Measurements from ENCODE around the gene SH3PXD2B.
"Not testable (repeated sequence)": the region's sequence is repeated elsewhere in the genome, so short reads cannot be mapped to it uniquely, and the experiment has no call there.

The SH3PXD2B gene

DNA sequence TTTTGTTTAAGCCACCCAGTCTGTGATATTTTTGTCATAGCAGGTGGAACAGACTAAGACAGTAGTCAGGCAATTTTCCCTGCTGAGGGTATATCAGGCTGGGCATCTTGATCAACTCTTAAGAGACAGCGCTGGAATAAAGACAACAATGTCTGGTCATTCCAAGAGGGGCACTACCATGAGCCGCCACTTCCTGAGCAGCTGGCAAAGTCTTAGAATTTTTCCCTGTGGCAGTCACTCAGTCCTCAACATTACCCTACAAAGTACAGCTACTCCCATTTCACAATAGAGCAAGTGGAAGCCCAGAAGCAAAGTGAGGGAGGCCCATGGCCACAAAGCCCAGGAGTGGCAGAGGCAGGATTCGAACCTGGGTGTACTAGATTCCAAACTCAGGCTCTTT lies 74.8 kb downstream of the SH3PXD2B start:
- Histone ChIP-seq H3K4me1 (peaks cover 24% of the 10 kb centered on the region), H3K4me3 (no peak overlapping the region), H3K4me2 (no peak overlapping the region), H3K36me3 (peaks cover 24% of the 10 kb centered on the region), H3K27ac (no peak overlapping the region), H3K27me3 (no peaks in the 10 kb centered on the region), H4K20me1 (no peaks in the 10 kb centered on the region), H3K9me3 (no peaks in the 10 kb centered on the region), H3K9ac (no peak overlapping the region)
- no peak for TF ChIP-seq Cebpa-rat (IDR thresholded peaks at IDR 0.05)

DNA sequence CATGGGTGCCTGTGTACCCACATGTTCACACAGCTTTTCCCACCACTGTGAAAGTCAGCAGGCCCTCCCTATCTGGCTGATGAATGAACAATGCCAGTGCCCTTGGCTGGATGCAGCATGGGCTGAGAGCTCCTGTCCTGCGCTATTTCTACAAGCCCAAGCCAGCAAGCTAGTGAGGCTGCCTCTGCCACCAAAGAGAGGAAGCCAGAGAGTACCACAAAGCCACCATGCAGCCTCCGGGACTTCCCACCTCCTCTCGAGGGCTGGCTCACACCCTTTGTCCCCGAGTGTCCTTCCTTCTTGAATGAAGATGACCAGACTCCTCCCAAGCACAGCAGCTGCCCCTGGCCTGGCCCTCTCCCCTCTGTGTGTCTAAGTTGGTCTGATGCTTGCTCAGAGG lies 76.5 kb downstream of the SH3PXD2B start:
- H3K9ac ChIP-seq = no peak overlapping the region
- H3K36me3 ChIP-seq = peaks cover 22% of the 10 kb centered on the region
- no peak overlapping the region for H3K4me3 ChIP-seq
- TF ChIP-seq Cebpa-rat (IDR thresholded peaks at IDR 0.05) = no peak
- no peak overlapping the region for H3K27ac ChIP-seq
- no peaks in the 10 kb centered on the region for H4K20me1 ChIP-seq
- H3K4me1 ChIP-seq = peaks cover 29% of the 10 kb centered on the region
- no peaks in the 10 kb centered on the region for H3K27me3 ChIP-seq
- peak overlapping the region; percentile 18; the same call in 1 of the 2 replicates for H3K4me2 ChIP-seq
- no peaks in the 10 kb centered on the region for H3K9me3 ChIP-seq

DNA sequence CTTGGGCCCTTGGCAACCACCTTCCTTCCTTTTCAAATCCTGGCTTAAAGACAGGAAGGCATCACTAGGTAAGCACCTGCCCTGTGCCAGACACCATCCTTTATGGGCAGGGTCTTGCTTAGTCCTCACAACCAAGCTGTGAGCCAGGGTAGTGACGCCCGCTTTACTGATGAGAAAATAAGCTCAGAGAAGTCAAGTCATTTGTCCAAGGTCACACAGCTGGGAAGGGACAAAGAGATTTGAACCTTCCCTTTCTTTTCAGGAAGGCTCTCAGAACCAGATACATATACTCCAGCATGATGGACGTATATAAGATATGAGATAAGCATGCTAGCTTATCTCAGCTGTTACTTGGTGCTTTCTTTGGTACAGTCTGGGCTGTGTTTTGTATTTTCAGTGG lies 76.9 kb downstream of the SH3PXD2B start:
- no peaks in the 10 kb centered on the region for H4K20me1 ChIP-seq
- peak overlapping the region; percentile 18; the same call in 1 of the 2 replicates for H3K4me2 ChIP-seq
- no peak overlapping the region for H3K9ac ChIP-seq
- H3K9me3 ChIP-seq = no peaks in the 10 kb centered on the region
- no peak overlapping the region for H3K4me3 ChIP-seq
- TF ChIP-seq Cebpa-rat (IDR thresholded peaks at IDR 0.05) = no peak
- no peaks in the 10 kb centered on the region for H3K27me3 ChIP-seq
- H3K27ac ChIP-seq = no peak overlapping the region
- H3K4me1 ChIP-seq = peaks cover 29% of the 10 kb centered on the region
- H3K36me3 ChIP-seq = peaks cover 25% of the 10 kb centered on the region

DNA sequence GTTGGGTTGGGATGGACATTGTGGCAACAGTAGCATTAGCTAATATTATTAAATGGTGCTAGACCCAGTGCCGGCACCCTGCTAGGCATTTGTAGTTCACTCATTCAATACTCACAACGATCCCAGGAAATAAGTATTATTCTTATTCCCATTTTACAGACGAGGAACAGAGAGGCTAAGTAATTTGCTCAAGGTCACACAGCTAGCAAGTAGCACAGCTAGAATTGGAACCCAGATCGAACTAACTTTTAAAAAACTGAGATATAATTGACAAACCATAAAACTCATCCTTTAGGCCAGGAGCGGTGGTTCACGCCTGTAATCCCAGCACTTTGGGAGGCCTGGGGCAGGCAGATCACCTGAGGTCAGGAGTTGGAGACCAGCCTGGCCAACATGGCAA lies 79.5 kb downstream of the SH3PXD2B start:
- no peak for TF ChIP-seq Cebpa-rat (IDR thresholded peaks at IDR 0.05)
- Histone ChIP-seq H3K36me3 (peaks cover 33% of the 10 kb centered on the region), H3K4me1 (peaks cover 23% of the 10 kb centered on the region)

DNA sequence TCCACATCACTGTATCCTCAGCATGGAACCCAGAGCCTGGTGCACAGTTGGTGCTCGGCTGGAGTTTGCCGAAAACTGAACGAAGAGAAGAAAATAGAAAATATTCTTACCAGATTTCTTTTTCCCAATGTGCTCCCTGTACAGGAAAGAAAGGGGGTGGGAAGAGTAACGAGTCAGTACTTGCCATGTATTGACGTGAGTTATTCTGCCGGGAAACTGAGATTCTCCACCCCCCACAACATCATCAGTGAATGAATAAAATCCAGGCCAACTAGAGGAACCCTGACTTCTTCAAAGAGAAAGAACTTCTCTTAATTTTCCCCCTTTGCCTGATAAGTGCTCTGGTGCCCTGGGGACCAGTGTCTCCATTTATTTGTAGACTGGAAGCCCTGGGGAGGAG lies 80.6 kb downstream of the SH3PXD2B start:
- H3K4me2 ChIP-seq = no peak overlapping the region
- no peak overlapping the region for H3K27ac ChIP-seq
- H3K9me3 ChIP-seq = peaks cover 21% of the 10 kb centered on the region
- H3K4me3 ChIP-seq = no peak overlapping the region
- no peak for TF ChIP-seq Cebpa-rat (IDR thresholded peaks at IDR 0.05)
- H3K9ac ChIP-seq = no peak overlapping the region
- H3K36me3 ChIP-seq = peaks cover 33% of the 10 kb centered on the region
- H3K4me1 ChIP-seq = peaks cover 15% of the 10 kb centered on the region
- H3K27me3 ChIP-seq = no peaks in the 10 kb centered on the region
- no peaks in the 10 kb centered on the region for H4K20me1 ChIP-seq

More for the DNA sequence above, 79.5 kb downstream of the SH3PXD2B start:
- Histone ChIP-seq H3K4me3 (no peak overlapping the region), H4K20me1 (no peaks in the 10 kb centered on the region), H3K9ac (no peak overlapping the region), H3K27me3 (no peaks in the 10 kb centered on the region), H3K4me2 (no peak overlapping the region), H3K9me3 (peaks cover 21% of the 10 kb centered on the region), H3K27ac (no peak overlapping the region)

DNA sequence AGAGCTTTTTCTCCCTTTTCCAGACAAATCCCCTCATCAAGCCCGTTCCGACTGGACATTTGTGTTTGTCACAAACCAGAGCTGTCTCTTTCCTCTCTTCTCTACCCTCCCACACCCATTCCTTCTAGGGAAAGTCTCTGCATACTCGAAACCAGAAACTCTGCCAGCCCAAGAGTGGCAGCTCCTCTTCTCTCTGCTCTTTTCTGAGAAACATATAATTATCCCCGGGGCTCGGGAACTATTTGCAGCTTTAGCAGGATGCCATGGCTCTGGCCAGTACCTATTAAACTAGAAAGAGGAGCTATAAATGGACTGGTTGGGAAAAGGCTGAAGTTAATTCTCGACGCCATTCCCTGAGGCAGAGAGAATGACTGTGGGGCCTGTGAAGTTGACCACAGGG lies 82.6 kb downstream of the SH3PXD2B start:
- Histone ChIP-seq H3K9ac (no peak overlapping the region), H3K4me1 (peaks cover 5% of the 10 kb centered on the region; the same call in 1 of the 2 replicates), H4K20me1 (no peaks in the 10 kb centered on the region), H3K9me3 (peaks cover 21% of the 10 kb centered on the region), H3K4me2 (no peak overlapping the region), H3K27me3 (no peaks in the 10 kb centered on the region), H3K4me3 (no peak overlapping the region), H3K27ac (no peak overlapping the region), H3K36me3 (peaks cover 31% of the 10 kb centered on the region)
- no peak for TF ChIP-seq Cebpa-rat (IDR thresholded peaks at IDR 0.05)

DNA sequence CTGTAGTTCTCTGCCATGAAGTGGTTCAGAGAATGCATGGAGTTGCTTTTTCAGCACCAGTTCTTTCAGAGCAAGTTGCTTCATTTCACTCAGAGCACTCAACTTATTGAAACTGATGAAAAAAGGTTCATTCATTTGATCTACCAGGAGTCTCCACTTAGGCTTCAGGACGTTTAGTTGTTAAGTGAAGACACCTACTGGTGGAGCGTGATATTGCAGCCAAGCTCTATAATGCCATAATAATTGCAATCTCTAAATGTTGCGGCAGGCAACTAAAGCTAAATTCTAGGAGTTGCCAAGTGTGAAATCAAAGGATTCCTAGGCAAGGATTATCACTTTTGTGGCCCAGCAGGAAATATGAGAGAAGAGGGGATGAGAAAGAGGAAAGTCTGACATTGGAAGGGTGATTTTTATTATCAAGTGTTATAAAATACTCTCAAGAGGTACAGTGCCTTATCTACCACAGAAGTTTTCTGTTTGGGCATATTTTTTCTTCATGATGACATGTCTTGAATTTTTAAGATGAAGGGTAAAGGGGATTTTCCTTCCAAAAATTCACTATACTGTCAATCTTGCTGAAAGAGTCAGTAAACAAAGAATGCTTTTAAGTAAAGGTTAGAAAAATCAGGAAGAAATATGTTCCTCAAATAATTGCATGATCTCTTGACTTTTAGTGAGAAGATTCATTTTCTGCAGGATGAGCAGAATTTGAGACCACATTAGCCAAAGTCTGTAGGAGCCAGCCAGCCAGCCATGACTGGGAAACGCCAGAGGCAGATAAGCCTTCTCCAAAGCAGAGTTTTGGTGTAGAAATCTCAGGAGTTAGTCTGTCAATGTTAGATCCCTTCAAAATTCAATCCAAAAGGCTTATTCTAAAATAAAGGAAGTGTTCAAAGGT lies 83.4 kb downstream of the SH3PXD2B start:
- no peak for TF ChIP-seq Cebpa-rat (IDR thresholded peaks at IDR 0.05)
- H3K36me3 ChIP-seq = peaks cover 28% of the 10 kb centered on the region; the same call in 1 of the 2 replicates

DNA sequence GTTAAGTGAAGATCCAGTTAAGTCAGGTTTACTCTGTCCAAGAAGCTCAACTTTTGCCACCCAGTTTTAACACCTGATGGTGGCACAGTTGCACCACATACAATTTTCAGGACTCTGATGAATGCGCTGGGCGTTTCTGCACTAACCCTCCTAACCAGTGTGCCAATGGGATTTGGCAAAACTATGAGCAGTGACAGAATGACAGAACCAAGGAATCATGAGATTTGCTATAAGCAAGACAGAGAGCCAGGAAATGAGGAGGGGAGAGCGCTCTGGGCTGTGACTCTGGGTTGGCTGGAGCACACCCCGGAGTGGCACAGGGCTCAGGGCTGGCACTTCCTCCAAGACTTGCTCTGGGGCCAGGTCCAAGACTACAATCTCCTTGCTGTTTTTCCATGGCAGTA lies 84.1 kb downstream of the SH3PXD2B start:
- Histone ChIP-seq H3K4me1 (peaks cover 15% of the 10 kb centered on the region), H3K9me3 (peaks cover 21% of the 10 kb centered on the region), H3K27me3 (no peaks in the 10 kb centered on the region), H3K36me3 (peaks cover 28% of the 10 kb centered on the region; the same call in 1 of the 2 replicates), H4K20me1 (no peaks in the 10 kb centered on the region), H3K4me3 (no peak overlapping the region), H3K27ac (no peak overlapping the region), H3K4me2 (no peak overlapping the region), H3K9ac (no peak overlapping the region)
- no peak for TF ChIP-seq Cebpa-rat (IDR thresholded peaks at IDR 0.05)

More for the DNA sequence above, 83.4 kb downstream of the SH3PXD2B start:
- Histone ChIP-seq H4K20me1 (no peaks in the 10 kb centered on the region), H3K4me3 (no peak overlapping the region), H3K9me3 (peaks cover 21% of the 10 kb centered on the region), H3K4me2 (no peak overlapping the region), H3K4me1 (peaks cover 8% of the 10 kb centered on the region), H3K9ac (no peak overlapping the region), H3K27ac (no peak overlapping the region), H3K27me3 (no peaks in the 10 kb centered on the region)

DNA sequence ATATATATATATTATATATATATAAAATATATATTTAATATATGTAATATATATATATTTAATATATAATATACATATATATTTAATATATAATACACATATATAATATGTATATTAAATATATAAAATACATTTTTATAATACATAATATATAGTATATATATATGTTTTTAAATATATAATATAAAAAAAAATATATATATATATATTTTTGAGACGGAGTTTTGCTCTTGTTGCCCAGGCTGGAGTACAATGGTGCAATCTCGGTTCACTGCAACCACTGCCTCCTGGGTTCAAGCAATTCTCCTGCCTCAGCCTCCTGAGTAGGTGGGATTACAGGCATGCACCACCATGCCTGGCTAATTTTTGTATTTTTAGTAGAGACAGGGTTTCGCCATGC lies 85.6 kb downstream of the SH3PXD2B start:
- H4K20me1 ChIP-seq, H3K4me3 ChIP-seq, H3K4me2 ChIP-seq, H3K27ac ChIP-seq, H3K9ac ChIP-seq, H3K27me3 ChIP-seq: not testable (repeated sequence)
- Histone ChIP-seq H3K9me3 (peaks cover 21% of the 10 kb centered on the region), H3K36me3 (peaks cover 28% of the 10 kb centered on the region; the same call in 1 of the 2 replicates), H3K4me1 (peaks cover 17% of the 10 kb centered on the region)

DNA sequence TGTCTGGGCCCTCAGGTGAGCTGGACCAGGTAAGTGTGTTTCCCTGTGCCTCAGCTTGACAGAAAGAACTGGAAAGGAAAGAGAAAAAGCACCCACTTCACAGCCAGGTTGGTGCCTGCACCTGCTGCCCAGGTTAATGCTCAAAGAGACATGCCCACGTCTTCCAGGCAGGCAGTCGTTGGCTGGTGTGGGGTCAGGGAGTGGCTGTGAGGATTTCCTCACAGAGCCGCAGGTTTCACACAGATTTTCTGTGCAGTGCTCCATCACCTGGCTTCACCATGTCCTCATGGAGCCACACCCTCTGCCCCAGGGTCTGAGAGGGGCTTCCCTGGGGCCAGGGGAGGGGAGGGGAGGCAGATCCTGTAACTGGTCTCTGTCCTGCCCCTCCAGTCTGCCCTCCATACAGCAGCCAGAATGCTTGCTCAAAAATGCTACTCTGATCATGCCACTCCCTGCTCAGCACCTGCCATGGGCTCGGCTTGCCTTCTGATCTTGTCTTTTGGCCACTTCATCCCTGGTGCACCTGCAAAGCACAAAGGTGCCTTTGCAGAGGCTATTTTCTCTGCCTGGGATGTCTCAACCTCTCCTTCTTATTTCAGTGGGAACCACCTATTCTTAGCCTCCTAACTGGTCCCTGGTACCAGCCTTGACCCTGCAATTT lies 88.2 kb downstream of the SH3PXD2B start:
- H3K9ac ChIP-seq = no peak overlapping the region
- H3K4me1 ChIP-seq = peaks cover 30% of the 10 kb centered on the region
- peaks cover 9% of the 10 kb centered on the region for H3K9me3 ChIP-seq
- H3K36me3 ChIP-seq = peaks cover 17% of the 10 kb centered on the region
- H3K27me3 ChIP-seq = no peaks in the 10 kb centered on the region
- no peak overlapping the region for H3K4me3 ChIP-seq
- H4K20me1 ChIP-seq = no peaks in the 10 kb centered on the region
- no peak for TF ChIP-seq Cebpa-rat (IDR thresholded peaks at IDR 0.05)
- H3K4me2 ChIP-seq = peak overlapping the region; percentile 61
- no peak overlapping the region for H3K27ac ChIP-seq
